Measurements from ENCODE around the gene AGPAT1. TPM values are rescaled to one million over a fixed set of nuclear protein-coding genes. Genes with fewer than 3 reads are reported as not detected.

AGPAT1 gene
- total RNA-seq, 1 donor, result 19.2 TPM

- Histone ChIP-seq H2AFZ (ENCODE audit: low read length) (peak within 1 kb of the TSS; percentile 96), H3K27me3 (ENCODE audit: insufficient read depth, low read length) (no peaks in the 10 kb centered on the region), H3K4me3 (ENCODE audit: insufficient read depth, low read length) (peak within 1 kb of the TSS; percentile 95), H3K9me3 (ENCODE audit: low read depth, low read length) (no peaks in the 10 kb centered on the region), H3K4me2 (ENCODE audit: insufficient read depth, low read length) (peak within 1 kb of the TSS; percentile 99), H3K4me1 (ENCODE audit: insufficient read depth, low read length) (peaks cover 23% of the 10 kb centered on the region), H3K79me2 (ENCODE audit: insufficient read depth, low read length) (peaks cover 43% of the 10 kb centered on the region), H3K27ac (ENCODE audit: low read depth, low read length) (peak within 1 kb of the TSS; percentile 90), H4K20me1 (ENCODE audit: insufficient read depth, low read length) (no peaks in the 10 kb centered on the region), H3K36me3 (ENCODE audit: insufficient read depth, low read length) (peaks cover 23% of the 10 kb centered on the region)
- no peak for TF ChIP-seq CTCF (IDR thresholded peaks at IDR 0.05; ENCODE audit: extremely low read depth, low read depth, low read length)
- peak; percentile 99 for DNase-seq (ENCODE audit: insufficient read length, low spot score, missing footprints)
These were observed 47.9 kb downstream of the AGPAT1 start, which contains the start of gene ATF6B for GRCh38 chr6:32127717-32128592. Gene ATF6B, minus strand, starts transcription at chr6:32128246. Its CDS starts 39 bp downstream, at chr6:32128207.

- no peak for DNase-seq (ENCODE audit: insufficient read length, low spot score, missing footprints)
- Histone ChIP-seq H3K79me2 (ENCODE audit: insufficient read depth, low read length) (peaks cover 43% of the 10 kb centered on the region), H3K4me3 (ENCODE audit: insufficient read depth, low read length) (peak overlapping the region; percentile 95), H3K27me3 (ENCODE audit: insufficient read depth, low read length) (no peaks in the 10 kb centered on the region), H2AFZ (ENCODE audit: low read length) (peak overlapping the region; percentile 96), H4K20me1 (ENCODE audit: insufficient read depth, low read length) (no peaks in the 10 kb centered on the region), H3K9me3 (ENCODE audit: low read depth, low read length) (no peaks in the 10 kb centered on the region), H3K36me3 (ENCODE audit: insufficient read depth, low read length) (peaks cover 27% of the 10 kb centered on the region), H3K27ac (ENCODE audit: low read depth, low read length) (peak overlapping the region; percentile 90), H3K4me1 (ENCODE audit: insufficient read depth, low read length) (peaks cover 23% of the 10 kb centered on the region), H3K4me2 (ENCODE audit: insufficient read depth, low read length) (peak overlapping the region; percentile 94)
- TF ChIP-seq CTCF (IDR thresholded peaks at IDR 0.05; ENCODE audit: extremely low read depth, low read depth, low read length), result no peak
These were observed 48.5 kb downstream of the AGPAT1 start for GRCh38 chr6:32127409-32127716.

GRCh38 chr6:32126880-32127279, 49.0 kb downstream of the AGPAT1 start:
- peak overlapping the region; percentile 90 for H3K27ac ChIP-seq (ENCODE audit: low read depth, low read length)
- H3K9me3 ChIP-seq (ENCODE audit: low read depth, low read length), result no peaks in the 10 kb centered on the region
- DNase-seq (ENCODE audit: insufficient read length, low spot score, missing footprints), result no peak

More at GRCh38 chr6:32126880-32127279, 49.0 kb downstream of the AGPAT1 start:
- TF ChIP-seq CTCF (IDR thresholded peaks at IDR 0.05; ENCODE audit: extremely low read depth, low read depth, low read length), result no peak
- Histone ChIP-seq H3K27me3 (ENCODE audit: insufficient read depth, low read length) (no peaks in the 10 kb centered on the region), H2AFZ (ENCODE audit: low read length) (no peak overlapping the region), H4K20me1 (ENCODE audit: insufficient read depth, low read length) (no peaks in the 10 kb centered on the region), H3K4me1 (ENCODE audit: insufficient read depth, low read length) (peaks cover 23% of the 10 kb centered on the region), H3K36me3 (ENCODE audit: insufficient read depth, low read length) (peaks cover 31% of the 10 kb centered on the region), H3K4me3 (ENCODE audit: insufficient read depth, low read length) (peak overlapping the region; percentile 95), H3K79me2 (ENCODE audit: insufficient read depth, low read length) (peaks cover 43% of the 10 kb centered on the region), H3K4me2 (ENCODE audit: insufficient read depth, low read length) (peak overlapping the region; percentile 94)

Measured in osteoblast (primary cell).